ENCODE measurements around the gene PANK2.
"Not testable (repeated sequence)": the region's sequence is repeated elsewhere in the genome, so short reads cannot be mapped to it uniquely, and the experiment has no call there.

The PANK2 gene

GRCh38 chr20:3888622-3889488 is at the start of gene PANK2:
PANK2 (plus strand) TSS chr20:3889387.
- DNase-seq (ENCODE audit: low spot score), result peak; percentile 99

DNA sequence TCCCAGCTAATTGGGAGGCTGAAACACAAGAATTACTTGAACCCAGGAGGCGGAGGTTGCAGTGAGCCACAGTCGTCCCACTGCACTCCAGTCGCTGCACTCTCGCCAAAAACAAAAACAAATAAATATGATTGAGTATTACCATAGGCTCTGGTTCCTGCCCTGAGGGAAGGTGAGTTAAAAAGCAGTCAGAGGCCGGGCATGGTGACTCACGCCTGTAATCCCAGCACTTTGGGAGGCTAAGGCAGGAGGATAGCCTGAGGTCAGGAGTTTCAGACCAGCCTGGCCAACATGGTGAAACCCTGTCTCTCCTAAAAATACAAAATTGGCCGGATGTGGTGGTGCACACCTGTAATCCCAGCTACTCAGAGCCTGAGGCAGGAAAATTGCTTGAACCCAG is 49.0 kb upstream of the PANK2 start:
- not testable (repeated sequence) for DNase-seq (ENCODE audit: low spot score)

DNA sequence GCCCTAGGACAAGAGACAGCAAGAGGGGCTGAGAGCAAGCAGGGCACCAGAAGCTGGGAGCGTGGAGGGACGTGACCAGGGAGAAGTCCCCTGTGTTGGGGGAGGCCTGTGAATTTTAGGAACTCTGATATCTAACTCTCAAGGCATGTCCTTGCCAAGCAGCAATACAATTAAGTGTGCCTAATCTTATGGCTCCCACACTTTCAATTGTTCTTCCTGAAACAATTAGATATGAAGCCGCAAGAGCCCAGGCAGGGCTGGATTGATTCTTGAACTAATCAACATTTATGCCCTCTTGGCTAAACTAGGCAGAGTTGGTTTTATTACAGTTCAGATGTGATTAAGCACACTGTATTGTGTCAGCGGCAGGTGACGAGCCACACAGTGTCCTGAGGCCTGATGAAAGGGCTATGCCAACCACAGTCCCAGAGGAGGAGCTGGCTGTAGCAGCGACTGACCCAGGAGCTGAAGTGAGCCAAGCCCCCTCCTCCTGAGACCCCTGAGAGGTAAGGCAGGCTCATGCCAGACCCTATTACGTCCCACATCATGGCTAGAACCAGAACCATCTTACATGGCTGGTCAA is 46.7 kb upstream of the PANK2 start:
- DNase-seq (ENCODE audit: low spot score), result no peak

GRCh38 chr20:3843490-3843889 is 45.7 kb upstream of the PANK2 start:
- peak; percentile 53 for DNase-seq (ENCODE audit: low spot score)

GRCh38 chr20:3843990-3844619 is 45.1 kb upstream of the PANK2 start:
- not testable (repeated sequence) for DNase-seq (ENCODE audit: low spot score)

DNA sequence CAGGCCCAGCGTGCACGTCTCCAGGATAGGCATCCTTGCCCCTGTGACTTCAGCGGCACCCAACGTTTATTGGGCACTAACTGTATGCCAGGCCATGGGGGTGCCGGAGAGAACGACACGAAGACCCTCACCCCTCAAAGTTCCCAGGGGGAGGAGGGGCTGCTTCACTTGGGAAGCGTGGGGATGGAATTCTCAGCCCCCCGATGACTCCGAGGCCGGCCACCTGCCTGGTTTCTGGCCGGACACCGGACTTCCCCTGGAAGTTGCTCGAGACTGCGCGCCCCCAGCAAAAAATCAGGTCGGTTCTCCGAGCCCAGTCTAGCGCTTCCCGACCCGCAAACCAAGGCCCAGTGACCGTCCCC is 42.8 kb upstream of the PANK2 start:
- DNase-seq (ENCODE audit: low spot score), result no peak

GRCh38 chr20:3846740-3847428 is 42.3 kb upstream of the PANK2 start, which contains the start of gene MAVS:
MAVS (plus strand) TSS chr20:3846834; CDS start chr20:3854625, 7,791 bp downstream.
- peak; percentile 94 for DNase-seq (ENCODE audit: low spot score)

DNA sequence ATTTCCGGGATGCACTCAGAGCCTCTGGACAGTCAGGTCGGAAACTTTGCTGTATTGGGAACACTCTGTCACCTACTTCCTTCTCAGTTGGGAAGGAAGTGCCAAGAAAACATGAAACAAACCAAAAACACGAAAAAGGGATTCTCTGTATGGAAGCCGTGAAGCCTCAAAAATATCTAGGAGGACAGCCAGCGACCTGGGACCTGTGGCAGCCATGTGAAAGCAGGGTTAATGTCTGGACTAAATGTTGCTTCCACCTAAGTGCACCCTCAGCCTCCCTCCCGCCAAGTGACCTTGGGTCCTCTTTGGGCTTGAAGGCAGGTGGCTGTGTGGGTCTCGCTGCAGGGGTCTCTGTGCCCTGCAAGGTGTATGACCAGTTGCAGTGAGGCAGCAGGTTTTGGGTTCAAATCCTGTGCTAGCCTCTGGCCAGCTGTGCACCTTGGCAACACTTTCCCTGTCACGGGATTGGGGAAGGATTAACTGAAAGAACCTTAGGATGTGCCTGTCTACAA is 41.7 kb upstream of the PANK2 start:
- no peak for DNase-seq (ENCODE audit: low spot score)

DNA sequence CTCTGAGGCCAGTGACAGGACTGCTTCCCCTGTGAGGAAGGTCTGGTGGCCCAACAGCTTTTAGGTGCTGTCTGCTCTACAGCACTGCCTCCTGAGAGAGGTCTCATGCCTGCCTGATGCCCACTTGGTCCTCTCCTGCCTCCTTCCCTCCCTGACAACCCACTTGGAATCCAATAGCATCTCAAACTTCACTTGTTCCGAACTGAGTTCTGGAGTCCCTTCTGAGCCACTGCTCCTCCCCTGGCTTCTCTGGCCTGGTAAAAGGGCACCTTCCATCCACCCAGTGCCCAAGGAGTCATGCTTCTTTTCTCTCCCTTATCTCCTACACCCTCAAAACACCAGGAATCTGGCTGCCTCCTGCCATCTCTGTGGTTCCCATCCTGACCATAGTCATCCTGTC is 40.6 kb upstream of the PANK2 start:
- no peak for DNase-seq (ENCODE audit: low spot score)

GRCh38 chr20:3854462-3854871 is 34.7 kb upstream of the PANK2 start:
- DNase-seq (ENCODE audit: low spot score), result no peak

DNA sequence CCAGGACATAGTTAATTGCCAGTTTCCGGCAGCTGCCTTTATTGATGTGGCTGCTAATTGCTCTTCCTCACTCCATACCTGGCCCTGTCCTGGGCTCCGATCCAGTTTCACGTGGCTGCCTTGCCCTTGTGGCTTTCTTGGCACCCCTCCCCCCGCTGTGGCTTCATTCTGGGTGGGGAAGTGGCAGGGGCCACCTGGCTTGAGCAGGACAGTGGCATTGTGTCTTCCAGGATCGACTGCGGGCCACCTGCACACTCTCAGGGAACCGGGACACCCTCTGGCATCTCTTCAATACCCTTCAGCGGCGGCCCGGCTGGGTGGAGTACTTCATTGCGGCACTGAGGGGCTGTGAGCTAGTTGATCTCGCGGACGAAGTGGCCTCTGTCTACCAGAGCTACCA is 31.8 kb upstream of the PANK2 start:
- no peak for DNase-seq (ENCODE audit: low spot score)

DNA sequence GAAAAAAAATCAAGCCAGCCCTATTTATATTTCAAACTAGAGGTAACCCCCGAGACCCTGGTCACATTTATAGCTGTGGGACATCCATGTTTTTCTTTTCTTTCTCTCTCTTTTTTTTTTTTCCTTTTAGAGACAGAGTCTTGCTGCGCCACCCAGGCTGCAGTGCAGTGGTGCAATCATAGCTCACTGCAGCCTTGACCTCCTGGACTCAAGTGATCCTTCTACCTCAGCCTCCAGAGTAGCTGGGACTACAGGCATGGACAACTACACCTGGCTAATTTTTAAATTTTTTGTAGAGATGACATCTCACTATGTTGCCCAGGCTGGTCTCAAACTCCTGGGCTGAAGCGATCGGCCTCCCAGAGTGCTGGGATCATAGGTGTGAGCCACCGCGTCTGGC is 30.5 kb upstream of the PANK2 start:
- no peak for DNase-seq (ENCODE audit: low spot score)

DNA sequence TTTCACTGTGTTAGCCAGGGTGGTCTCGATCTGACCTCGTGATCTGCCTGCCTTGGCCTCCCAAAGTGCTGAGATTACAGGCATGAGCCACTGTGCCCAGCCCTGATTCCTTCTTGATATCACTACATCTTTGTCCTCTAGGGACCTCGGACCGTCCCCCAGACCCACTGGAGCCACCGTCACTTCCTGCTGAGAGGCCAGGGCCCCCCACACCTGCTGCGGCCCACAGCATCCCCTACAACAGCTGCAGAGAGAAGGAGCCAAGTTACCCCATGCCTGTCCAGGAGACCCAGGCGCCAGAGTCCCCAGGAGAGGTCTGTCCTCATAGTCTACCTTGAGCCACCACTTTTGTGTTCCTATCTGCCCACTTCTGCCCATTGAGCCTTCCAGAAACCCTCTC is 28.0 kb upstream of the PANK2 start:
- no peak for DNase-seq (ENCODE audit: low spot score)

- DNase-seq (ENCODE audit: low spot score), result no peak
These were observed 26.9 kb upstream of the PANK2 start for GRCh38 chr20:3862333-3862732.

- DNase-seq (ENCODE audit: low spot score), result no peak
These were observed 25.9 kb upstream of the PANK2 start for GRCh38 chr20:3863317-3863716.

- no peak for DNase-seq (ENCODE audit: low spot score)
These were observed 24.7 kb upstream of the PANK2 start for GRCh38 chr20:3864518-3864917.

DNA sequence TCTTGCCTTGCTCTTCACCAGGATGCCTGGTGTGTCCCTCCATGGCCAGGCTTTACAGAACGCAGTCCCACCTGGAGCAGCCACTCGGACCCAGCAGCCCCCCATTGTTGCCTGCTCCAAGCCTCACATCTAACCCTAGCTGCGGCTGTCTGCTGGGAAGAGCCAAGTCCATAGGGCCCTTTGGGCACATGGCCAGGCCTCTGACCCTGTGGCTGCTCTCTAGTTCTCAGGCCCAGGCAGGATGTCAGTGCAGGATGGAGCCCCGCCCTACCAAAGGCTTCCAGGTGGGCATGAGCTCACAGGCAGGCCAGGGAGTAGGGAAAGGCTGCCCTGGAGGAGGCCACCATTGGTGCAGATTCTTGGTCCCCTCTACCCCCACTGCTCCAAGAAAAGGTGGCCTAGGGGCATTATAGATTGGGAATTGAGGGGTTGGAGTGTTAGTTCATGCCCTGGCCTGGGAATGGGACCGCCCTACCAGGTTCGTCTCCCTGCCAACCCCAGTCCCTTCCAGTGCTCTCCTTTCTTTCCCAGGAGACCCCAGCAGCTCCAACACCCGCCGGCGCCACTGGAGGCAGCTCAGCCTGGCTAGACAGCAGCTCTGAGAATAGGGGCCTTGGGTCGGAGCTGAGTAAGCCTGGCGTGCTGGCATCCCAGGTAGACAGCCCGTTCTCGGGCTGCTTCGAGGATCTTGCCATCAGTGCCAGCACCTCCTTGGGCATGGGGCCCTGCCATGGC is 23.9 kb upstream of the PANK2 start:
- no peak for DNase-seq (ENCODE audit: low spot score)

GRCh38 chr20:3865887-3866407 is 23.2 kb upstream of the PANK2 start:
- DNase-seq (ENCODE audit: low spot score), result no peak

GRCh38 chr20:3866464-3866863 is 22.7 kb upstream of the PANK2 start:
- DNase-seq (ENCODE audit: low spot score), result no peak

DNA sequence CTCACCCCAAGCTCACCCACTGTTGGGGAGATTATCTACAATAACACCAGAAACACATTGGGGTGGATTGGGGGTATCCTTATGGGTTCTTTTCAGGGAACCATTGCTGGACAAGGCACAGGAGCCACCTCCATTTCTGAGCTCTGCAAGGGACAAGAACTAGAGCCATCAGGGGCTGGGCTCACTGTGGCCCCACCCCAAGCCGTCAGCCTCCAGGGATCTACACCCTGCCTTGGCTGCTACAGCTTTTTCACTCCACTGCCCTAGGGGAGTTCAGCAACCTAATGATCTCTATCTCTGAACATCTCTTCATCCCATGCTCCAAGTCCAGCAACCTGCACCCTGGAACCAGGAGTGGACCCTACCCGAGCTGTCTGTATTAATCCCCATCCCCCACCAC is 21.4 kb upstream of the PANK2 start:
- no peak for DNase-seq (ENCODE audit: low spot score)

- no peak for DNase-seq (ENCODE audit: low spot score)
These were observed 19.1 kb upstream of the PANK2 start for GRCh38 chr20:3869839-3870634.
